ENCODE results near the gene PPP1R14C. TPM values are rescaled to one million over a fixed set of nuclear protein-coding genes. Genes with fewer than 3 reads are reported as not detected.

The PPP1R14C gene
- total RNA-seq, 1 experiment from 2014 or later = 4.6 TPM

GRCh38 chr6:150291968-150292710 is 149.3 kb downstream of the PPP1R14C start:
- TF ChIP-seq EZH2 (IDR thresholded peaks at IDR 0.05; ENCODE audit: borderline replicate concordance, low read depth, low read length, poor library complexity, severe bottlenecking) = no peak
- TF ChIP-seq, protein P1, sequence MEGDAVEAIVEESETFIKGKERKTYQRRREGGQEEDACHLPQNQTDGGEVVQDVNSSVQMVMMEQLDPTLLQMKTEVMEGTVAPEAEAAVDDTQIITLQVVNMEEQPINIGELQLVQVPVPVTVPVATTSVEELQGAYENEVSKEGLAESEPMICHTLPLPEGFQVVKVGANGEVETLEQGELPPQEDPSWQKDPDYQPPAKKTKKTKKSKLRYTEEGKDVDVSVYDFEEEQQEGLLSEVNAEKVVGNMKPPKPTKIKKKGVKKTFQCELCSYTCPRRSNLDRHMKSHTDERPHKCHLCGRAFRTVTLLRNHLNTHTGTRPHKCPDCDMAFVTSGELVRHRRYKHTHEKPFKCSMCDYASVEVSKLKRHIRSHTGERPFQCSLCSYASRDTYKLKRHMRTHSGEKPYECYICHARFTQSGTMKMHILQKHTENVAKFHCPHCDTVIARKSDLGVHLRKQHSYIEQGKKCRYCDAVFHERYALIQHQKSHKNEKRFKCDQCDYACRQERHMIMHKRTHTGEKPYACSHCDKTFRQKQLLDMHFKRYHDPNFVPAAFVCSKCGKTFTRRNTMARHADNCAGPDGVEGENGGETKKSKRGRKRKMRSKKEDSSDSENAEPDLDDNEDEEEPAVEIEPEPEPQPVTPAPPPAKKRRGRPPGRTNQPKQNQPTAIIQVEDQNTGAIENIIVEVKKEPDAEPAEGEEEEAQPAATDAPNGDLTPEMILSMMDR (conservative IDR thresholded peaks at IDR 0.05; ENCODE audit: low read depth, low read length) = no peak
- Histone ChIP-seq H3K9me3 (ENCODE audit: low read depth, low read length, poor library complexity, severe bottlenecking) (peaks cover 2% of the 10 kb centered on the region), H3K27ac (ENCODE audit: low read depth, low read length, poor library complexity, severe bottlenecking) (no peak overlapping the region), H3K4me1 (ENCODE audit: insufficient read depth, low read length, poor library complexity, severe bottlenecking) (no peaks in the 10 kb centered on the region), H3K27me3 (replicated peaks; ENCODE audit: insufficient read depth, low read depth, low read length, poor library complexity) (no peaks in the 10 kb centered on the region), H3K4me3 (ENCODE audit: low read depth, low read length, poor library complexity, severe bottlenecking) (no peak overlapping the region), H3K36me3 (ENCODE audit: insufficient read depth, low read length, poor library complexity, severe bottlenecking) (no peaks in the 10 kb centered on the region)
- no peak for DNase-seq (ENCODE audit: low spot score)
- BruUV-seq (replicated peaks) = no TSS peak
- ChIA-PET POLR2A (ENCODE audit: low non-redundant PET) (no interaction called here), CTCF (no interaction called here)
- intact Hi-C loops (cut with micrococcal nuclease; ENCODE audit: unreplicated experiment) = no loop called here

- CTCF ChIA-PET = no interaction called here
- Histone ChIP-seq H3K36me3 (ENCODE audit: insufficient read depth, low read length, poor library complexity, severe bottlenecking) (no peaks in the 10 kb centered on the region), H3K27me3 (replicated peaks; ENCODE audit: insufficient read depth, low read depth, low read length, poor library complexity) (no peaks in the 10 kb centered on the region), H3K9me3 (ENCODE audit: low read depth, low read length, poor library complexity, severe bottlenecking) (peaks cover 8% of the 10 kb centered on the region), H3K4me1 (ENCODE audit: insufficient read depth, low read length, poor library complexity, severe bottlenecking) (no peaks in the 10 kb centered on the region), H3K4me3 (ENCODE audit: low read depth, low read length, poor library complexity, severe bottlenecking) (no peak overlapping the region), H3K27ac (ENCODE audit: low read depth, low read length, poor library complexity, severe bottlenecking) (no peak overlapping the region)
- intact Hi-C loops (cut with micrococcal nuclease; ENCODE audit: unreplicated experiment) = no loop called here
- POLR2A ChIA-PET (ENCODE audit: low non-redundant PET) = no interaction called here
- no TSS peak for BruUV-seq (replicated peaks)
- DNase-seq (ENCODE audit: low spot score) = no peak
- TF ChIP-seq, protein P1 (conservative IDR thresholded peaks at IDR 0.05; ENCODE audit: low read depth, low read length) = no peak
- TF ChIP-seq EZH2 (IDR thresholded peaks at IDR 0.05; ENCODE audit: borderline replicate concordance, low read depth, low read length, poor library complexity, severe bottlenecking) = no peak
Measured at GRCh38 chr6:150293019-150293418, 150.2 kb downstream of the PPP1R14C start.

DNA sequence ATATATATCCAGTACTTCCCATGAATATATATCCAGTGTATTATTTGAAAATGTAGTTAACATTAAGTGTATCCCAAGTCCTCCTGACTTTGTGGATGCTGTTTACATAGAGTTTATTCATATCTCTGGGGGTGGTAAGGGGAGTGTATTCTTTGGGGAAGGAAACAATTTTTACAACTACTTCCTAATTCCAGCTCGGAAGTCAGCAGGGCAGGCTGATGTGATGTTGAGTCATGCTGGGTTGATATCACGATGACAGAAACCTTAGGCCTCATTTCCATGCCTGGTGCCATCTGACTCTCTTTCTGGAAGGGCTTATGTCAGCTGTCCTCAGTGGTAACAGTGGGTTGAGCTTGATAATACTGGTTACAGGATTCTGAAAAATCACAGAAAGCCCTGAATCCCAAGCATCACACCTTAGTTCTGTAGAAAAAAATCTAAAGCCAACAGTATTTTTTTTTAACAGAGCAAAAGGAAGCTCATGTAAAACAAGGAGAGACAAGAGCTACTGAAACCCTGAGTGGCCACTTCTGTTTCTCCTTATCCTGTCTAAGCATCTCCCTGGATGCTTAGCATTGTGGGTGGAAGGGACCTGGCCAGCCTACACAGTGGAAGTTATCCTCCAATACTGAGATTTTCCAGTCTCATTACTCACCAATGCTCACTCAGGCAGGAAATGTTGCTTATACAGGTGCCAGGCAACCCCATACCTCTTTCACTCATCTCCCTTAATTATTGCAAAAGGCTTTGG is 150.8 kb downstream of the PPP1R14C start:
- TF ChIP-seq EZH2 (IDR thresholded peaks at IDR 0.05; ENCODE audit: borderline replicate concordance, low read depth, low read length, poor library complexity, severe bottlenecking) = no peak
- TF ChIP-seq, protein P1 (conservative IDR thresholded peaks at IDR 0.05; ENCODE audit: low read depth, low read length) = no peak
- intact Hi-C loops (cut with micrococcal nuclease; ENCODE audit: unreplicated experiment) = no loop called here
- peaks cover 8% of the 10 kb centered on the region for H3K9me3 ChIP-seq (ENCODE audit: low read depth, low read length, poor library complexity, severe bottlenecking)
- no peaks in the 10 kb centered on the region for H3K36me3 ChIP-seq (ENCODE audit: insufficient read depth, low read length, poor library complexity, severe bottlenecking)
- no peaks in the 10 kb centered on the region for H3K27me3 ChIP-seq (replicated peaks; ENCODE audit: insufficient read depth, low read depth, low read length, poor library complexity)
- H3K4me1 ChIP-seq (ENCODE audit: insufficient read depth, low read length, poor library complexity, severe bottlenecking) = no peaks in the 10 kb centered on the region
- DNase-seq (ENCODE audit: low spot score) = peak; percentile 61
- POLR2A ChIA-PET (ENCODE audit: low non-redundant PET) = no interaction called here
- no TSS peak for BruUV-seq (replicated peaks)
- no peak overlapping the region for H3K27ac ChIP-seq (ENCODE audit: low read depth, low read length, poor library complexity, severe bottlenecking)
- H3K4me3 ChIP-seq (ENCODE audit: low read depth, low read length, poor library complexity, severe bottlenecking) = no peak overlapping the region
- CTCF ChIA-PET = no interaction called here

Measured in A673 (cell line).